Activated T-cell treated with anti-CD3 and anti-CD28 coated beads for 48 hours (primary cell): ENCODE data around the gene SH2D6.
"Not testable (repeated sequence)": the region's sequence is repeated elsewhere in the genome, so short reads cannot be mapped to it uniquely, and the experiment has no call there.

Source experiments
- DNase-seq: peaks from one replicate; pipeline ENCODE4 v3.0.0-alpha.2; 2020; ENCODE audit warnings: low read depth

The SH2D6 gene

DNA sequence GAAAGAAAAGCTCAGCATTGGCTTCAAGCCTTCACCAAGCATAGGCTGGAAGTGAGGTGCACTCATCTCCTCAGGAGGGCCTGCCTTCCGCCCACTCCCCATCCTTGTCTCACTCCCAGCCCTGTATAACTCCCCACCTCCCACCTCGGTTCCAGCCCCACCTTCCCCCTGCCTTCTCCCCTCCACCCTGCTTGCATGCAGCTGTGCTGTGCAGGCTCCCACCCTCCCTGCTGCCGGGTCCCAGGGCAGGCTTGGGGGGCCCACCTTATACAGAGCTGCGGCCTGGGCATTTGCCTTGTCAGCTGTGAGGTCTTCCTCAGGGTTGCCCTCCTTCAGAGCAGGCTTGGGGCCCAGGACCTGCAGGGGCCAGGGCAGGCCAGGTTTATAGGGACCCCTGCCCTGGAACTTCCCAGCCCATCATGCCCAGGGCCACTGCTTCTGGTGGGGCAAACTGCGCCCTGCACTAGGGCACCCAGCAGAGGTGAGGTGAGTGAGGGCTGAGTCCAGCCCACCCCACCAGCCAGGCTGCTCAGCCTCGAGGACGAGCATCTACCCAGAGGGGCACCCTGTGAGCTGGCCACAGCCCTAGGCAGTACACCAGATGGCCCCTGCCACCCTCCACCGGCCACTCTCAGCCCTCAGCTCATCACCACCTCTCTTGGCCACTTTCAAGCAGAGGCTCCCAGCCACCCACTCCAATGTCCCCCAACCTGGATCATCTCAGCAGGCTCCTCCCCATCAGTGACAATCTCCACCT, 19.9 kb upstream of the SH2D6 start:
- no peak for DNase-seq

DNA sequence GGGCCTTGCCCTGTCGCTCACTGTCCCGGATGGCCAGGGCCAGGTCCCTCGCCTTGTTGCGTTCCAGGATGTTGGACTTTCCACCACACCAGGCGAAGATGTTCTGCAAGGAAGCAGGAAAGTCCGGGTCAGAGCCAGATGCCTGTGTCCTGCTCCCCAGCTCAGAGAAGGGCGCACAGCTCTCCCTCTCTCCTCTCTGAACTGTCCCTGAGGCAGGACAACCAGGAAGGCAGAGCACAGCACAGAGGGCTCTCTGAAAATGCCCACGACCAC, 19.4 kb upstream of the SH2D6 start:
- DNase-seq, result no peak

DNA sequence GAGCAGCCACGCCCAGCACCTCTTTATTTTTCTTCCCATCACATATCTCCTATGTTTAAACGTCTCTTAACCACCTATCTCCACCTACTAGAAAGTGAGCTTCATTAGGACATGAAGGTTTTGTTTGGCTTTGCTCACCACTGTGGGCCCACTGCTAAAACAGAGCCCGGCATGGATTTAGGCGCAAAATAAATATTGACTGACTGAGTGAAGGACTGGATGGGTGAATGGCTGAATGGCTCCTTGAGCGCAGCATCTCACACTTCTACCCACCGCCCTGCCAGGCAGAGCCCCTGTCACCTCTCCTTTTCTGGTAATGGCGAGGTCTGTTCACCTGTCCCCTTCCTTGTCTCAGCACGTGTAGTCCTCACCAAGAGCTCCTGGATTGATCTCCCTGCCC, 18.5 kb upstream of the SH2D6 start:
- no peak for DNase-seq

DNA sequence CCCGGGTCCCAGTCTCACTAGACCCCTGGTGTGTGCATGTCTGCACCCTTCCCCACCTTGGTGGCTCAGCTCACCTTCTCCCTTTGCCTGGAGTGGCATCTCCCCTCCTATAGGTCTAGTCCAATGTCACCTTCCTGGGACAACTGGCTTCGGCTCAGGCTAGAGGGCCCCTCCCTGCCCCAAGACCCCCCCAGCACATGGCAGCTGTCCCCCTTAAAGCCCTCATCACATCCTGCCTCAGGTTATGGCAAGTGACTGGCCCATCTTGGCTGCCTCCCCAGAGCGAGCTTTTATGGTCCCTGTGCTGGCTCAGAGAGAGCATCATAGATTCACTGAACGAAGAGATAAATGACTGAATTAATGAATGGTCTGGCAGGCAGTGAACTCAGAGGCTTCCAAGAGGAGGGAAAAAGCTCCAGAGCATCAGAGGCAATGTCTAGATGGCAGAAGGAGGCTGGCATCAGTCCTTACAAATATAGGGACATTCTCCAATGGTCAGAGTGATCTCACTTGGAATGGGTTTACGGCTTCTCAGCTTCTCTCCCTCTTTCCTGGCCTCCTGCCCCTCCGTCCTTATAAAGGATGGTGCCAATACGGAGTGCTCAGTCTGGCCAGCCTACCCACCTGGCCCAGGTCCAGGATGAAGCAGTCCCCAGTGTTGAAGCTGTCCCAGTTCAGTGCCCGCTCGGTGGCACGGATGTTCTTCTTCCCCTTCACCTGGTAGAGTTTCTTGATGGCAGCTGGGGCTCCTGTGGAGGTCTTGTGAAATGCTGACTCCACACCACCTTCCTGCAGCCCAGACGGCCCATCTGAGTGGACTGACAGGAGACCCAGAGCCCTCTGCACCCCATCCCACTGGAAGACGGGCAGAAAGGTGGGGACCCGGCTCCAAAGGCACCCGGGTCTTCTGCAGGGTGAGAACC, 17.7 kb upstream of the SH2D6 start:
- no peak for DNase-seq

DNA sequence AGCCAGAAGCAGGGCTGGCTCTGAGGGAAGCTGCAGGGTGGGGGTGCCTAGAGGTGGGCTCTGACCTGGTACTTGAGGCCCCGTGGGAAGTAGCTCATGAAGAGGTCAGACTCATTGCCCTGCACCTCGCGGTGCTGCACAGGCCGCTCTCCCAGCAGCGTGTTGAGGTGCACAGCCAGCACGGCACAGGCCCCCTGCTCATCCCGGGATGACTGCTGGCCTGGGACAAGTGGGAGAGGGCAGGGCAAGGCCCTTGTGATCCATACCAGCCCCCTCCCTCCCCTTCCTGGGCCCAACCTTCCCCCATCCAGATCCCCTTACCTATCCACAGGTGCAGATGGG, 17.1 kb upstream of the SH2D6 start:
- no peak for DNase-seq

DNA sequence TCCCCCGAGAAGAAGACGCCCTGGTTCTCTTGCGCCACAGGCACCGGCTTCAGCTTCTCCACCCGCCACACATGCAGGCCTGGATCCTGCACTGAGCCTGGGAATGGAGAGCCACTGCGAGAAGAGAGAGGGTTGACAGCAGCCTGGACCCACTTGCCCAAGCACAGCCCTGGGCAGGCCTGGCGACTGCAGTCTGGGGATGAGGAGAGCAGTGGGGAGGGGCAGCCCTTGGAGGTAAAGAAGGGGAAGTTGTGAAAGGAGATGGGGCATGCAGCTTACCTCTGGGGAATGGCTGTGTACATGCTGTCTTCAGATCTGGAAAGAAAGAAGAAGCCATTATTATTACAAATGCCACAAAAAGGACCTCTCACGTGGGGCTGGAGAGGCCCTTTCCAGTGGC, 16.7 kb upstream of the SH2D6 start:
- no peak for DNase-seq

DNA sequence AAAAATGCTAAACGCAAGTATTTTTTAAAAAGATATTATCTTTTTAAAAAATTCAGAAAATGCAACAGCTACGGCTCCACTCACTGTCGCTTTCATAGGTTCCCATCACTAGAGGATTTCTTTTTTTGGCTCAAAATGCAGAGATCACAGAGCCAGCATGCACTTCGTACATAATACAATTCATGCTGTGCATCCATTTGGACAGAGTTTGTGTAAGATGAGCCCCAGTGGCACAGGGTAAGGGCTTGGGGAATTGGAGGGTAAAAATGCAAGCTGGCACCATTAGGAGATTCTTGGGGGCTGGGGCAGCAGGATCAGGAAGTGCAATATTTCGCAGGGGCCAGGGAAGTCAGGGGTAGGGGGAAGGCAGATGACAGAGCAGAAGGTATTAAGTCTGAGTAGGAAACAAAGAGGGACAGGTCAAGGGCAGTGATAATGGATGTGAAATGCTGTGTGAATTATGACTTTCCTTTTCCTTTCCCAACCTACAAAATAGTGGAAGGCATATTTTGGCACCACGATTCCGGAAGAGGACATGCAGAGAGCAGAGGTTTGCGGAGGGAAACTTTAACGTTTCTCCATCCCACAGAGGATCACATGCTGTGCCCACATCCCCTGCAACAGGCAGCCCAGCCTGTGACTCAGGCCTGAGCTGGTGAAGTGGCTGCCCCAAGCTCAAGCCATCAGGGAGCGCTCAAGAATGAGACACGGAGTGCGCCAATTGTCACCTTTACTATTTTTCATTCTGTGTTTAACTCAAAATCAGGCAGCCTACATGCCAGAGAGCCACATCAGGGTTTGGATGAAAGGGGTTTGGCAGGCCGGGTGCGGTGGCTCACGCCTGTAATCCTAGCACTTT, 13.1 kb upstream of the SH2D6 start:
- DNase-seq, result peak; percentile 62

DNA sequence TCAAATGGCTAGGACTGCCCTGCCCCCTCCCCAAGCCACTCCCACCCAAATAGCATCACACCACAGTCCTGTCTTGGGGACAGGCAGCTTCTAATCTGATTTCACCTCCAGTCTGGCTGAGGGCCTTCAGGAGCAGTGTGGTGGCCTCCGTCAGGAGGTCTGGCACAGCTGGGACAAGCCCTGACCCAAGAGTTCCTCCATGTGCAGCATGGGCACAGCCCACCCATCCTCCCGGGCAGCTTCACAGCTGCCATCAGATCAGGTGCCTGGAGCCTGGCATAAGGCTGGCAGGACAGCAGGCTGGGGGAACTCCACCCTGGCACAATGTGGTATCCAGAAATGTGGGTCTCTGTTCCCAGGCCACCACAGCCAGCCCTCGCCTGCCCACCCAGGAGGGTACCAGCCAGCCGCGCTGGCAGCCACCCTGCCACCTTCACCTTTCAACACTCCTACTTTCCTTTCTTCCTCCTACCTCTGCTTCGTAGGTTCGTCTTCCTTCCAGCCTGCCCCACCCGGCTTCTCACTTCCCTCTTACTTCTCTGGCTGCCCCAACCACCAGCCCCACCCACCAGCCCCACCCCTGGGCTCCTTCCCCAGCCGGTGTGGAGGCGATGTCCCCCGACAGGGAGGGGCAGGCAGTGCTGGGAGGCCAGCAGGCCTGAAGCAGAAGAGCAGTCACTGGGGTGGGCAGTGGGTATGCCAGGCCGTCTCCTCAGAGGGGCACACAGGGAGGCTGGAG, 8.5 kb upstream of the SH2D6 start, which contains the start of gene CAPG:
Gene CAPG, minus strand, starts transcription at position 522 of the 739 bp plus-strand sequence. CDS start 8,221 bp downstream, outside the sequence.
- DNase-seq, result no peak

DNA sequence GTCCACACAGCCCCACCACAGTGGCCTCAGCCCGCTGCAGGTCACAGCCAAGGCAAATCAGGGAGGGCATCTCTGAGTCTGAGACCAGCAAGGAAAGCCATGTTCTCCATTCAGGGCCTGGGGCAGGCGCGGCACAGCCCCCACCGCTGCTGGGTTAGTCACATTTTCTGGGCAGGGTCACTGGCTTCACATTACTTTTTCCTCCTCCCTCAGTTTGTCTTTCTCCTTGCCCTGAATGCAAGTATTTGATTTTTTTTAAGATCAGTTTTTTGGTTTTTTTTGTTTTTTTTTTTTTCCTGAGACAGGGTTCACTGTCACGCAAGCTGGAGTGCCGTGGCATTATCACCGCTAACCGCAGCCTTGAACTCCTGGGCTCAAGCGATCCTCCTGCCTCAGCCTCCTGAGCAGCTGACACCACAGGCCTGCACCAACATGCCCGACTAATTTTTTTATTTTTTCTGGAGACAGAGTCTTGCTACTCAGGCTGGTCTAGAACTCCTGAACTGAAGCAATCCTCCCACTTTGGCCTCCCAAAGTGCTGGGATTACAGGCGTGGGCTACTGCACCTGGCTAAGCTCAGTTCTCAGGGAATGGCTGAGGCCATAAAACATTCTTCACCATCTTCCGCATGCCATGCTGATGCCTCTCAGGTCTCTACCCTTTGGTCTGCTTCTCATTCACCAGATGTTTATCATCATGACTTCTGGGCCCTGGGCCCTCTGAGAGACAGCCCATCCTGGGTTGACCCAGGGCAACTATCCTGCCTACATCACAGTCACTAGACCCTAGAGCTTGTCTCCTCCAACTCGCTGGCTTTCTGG, 7.7 kb upstream of the SH2D6 start:
- DNase-seq, result no peak

DNA sequence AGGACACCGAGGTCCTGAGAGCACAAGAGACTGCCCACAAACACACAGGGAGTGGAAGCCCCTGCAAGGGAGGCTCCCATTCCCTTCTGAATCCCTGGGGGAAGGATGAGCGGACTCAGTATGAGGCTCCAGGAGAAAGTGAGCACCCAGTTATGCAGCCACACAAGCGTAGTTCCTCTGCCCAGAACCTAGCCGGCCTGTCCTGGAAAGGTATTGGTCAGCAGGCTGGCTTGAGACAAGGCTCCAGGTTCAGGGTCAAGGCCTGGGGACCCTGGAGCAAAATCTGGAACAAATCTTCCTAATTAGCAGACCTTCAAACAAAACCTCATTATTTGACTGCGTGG, 7.1 kb upstream of the SH2D6 start:
- DNase-seq, result no peak

DNA sequence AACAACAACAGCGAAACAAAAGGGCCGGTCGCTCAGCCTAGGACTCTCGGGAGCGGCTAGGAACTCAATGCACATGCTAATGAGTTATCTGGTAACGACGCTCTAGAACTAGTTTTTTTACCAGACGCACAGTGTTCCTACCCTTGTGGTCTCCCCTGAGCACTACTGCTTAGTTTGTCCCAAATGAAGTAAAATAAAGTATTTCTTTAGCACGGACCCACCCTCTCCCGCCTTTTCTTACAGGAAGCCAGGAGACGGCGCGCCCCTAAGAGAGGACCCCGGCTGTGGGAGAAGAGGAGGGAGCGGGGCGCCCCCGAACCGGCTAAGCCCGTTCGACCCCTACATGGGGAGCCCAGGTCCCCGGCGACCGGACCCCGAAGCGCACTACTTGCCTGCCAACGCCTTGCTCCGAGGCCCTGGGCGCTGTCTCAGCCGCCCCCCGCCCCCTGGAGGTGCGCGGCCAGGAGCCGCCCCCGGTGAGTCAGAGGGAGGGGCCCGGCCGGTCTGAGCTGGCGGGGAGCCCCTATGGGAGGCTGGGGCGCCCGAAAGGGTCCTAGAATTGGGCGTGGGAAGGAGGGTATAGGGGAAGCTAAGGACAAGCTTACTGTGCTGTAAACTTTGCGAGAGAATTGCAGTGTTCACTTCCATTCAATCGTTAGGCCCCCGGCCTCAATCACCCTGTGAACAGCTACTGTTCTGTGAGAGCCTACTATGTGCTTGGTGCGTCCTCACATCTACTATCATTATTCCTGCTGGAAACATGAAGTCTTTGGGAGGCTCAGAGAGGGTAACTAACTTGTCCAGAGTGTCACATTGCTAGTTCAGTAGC, 4.7 kb upstream of the SH2D6 start:
- peak; percentile 55 for DNase-seq

DNA sequence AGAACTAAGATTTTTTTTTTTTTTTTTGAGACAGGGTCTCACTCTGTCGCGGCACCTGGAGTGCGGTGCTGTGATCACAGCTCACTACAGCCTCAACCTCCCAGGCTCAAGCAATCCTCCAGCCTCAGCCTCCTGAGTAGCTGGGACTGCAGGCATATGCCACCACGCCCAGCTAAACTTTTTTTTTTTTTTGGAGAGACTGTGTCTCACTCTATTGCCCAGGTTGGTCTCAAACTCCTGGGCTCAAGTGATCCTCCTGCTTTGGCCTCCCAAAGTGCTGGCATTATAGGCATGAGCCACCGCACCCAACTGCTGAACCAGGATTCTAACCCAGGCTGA, 4.1 kb upstream of the SH2D6 start:
- not testable (repeated sequence) for DNase-seq

DNA sequence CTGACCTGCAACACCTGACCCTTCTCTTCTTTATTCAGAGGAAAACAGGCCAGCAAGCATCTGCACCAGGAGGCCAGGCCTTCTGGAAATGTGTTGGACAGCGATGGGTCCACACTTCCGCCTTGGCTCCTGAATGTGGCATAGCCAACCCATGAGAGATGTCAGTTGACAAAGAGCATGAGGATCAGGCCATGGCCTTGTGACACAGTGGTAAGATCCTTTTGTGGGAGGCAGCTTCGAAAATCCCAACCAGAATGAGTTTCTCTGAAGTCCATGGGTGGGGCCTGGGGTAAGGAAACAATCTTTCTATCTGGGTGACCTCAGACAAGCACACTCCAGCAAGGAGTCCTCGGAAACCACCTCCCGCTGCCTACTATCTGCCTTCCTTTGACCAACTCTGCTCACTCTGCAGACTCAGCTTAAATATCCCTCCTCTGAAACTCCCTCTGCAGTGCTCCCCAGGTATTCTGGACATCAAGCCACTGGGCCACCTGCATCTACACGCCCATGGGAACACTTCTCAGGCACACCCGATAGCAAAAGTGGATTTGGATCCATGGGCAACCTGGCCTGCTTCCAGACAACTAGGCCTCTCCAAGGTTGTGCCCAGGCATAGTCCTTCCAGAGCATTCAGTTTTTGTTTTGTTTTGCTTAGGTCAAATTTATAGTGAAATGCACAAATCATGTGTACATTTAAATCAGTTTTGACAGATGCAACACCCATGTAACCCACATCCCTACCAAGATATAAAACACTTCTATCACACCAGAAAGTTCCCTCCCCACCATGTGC, 3.6 kb upstream of the SH2D6 start:
- no peak for DNase-seq

DNA sequence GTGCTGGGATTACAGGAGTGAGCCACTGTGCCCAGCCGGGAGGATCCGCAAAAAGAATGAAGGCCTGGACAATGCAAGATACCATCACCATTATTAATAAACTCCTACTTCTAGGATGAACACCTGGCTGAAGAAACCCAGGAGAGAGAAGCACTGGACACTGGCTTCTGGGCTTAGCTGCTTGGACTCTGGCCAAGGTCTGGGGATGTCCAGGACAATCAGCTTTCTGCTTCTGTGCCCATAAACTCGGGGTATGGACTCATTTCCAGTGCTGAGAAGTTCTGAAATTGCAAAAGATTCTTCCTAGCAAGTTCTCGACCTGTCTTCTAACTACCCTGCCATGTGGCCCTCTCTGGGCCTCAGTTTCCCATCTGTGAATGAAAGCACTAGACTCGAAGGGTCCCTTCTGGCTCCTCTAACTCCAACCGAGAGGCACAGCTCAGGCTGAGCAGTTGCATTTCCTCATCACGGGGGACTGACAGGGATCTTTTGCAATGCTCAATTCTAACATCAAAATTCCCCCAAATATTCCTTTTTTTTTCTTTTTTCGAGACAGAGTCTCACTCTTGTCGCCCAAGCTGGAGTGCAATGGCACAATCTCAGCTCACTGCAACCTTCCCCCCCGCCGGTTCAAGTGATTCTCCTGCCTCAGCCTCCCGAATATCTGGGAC, 2.4 kb upstream of the SH2D6 start:
- DNase-seq, result no peak

DNA sequence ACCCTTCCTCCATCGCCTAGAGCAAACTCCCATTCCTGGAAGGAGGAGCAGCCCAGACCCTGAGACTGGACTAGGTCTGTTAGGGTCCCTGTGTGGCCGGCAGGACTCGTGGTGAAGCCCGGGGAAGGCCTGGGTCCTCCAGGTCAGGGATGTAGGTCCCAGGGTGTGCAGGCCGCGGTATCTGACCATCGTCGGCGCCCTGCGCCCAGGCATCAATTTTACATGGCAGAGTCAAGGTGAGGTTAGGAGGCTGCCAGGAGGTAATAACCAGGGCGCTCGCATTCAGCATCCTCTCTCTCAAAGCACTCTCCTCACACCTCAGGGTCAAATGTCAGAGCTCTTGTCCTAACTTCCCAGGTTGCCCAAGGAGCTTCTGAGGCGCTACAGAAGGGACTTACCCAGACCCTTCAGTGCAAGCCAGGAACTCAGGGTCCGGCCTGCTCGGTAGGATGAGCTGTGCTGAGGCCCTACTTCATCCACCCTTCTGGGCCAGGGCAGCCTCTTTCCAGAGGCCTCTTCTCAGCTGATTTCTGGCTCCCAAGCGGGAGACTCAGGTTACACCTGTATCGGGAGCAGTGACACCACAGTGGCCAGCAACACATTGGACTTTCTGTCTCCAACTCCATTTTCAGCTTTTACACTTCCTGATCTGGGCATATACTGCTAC, 628 bp downstream of the SH2D6 start:
- DNase-seq, result no peak

DNA sequence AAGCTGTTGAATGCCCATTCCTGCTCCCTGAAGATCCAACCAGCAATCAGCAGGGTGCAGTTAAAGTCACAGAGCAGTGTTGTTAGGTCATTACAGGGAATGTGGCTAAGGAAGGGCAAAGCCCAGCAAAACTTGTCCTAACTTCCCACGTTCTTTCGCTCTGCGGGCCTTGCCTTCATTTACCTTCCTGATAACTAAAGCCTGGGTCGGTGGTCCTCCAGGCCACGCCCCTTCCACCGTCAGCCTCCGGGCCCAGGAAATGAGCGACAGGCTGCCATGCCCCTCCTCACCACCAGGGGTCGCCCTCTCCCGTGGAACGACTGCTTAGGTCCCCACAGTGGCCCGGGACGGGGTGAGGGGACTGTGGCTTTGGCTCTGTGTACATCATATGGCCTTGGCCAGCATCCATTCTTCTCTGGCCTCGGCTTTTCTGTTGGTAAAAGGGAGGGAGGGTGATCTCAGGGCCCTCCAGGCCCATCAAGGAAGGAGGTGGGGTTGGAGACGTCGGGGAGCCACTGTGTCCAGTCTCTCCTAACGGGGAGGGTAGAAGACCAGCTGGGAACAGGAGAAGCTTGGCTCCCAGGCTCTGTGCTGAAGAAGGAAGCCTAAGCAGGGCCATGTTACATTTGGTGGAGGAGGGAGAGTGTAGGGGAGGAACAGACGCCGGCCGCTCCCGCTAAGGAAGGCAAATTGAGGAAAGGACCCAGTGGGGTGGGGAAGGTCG, 2.2 kb downstream of the SH2D6 start:
- peak; percentile 91 for DNase-seq

DNA sequence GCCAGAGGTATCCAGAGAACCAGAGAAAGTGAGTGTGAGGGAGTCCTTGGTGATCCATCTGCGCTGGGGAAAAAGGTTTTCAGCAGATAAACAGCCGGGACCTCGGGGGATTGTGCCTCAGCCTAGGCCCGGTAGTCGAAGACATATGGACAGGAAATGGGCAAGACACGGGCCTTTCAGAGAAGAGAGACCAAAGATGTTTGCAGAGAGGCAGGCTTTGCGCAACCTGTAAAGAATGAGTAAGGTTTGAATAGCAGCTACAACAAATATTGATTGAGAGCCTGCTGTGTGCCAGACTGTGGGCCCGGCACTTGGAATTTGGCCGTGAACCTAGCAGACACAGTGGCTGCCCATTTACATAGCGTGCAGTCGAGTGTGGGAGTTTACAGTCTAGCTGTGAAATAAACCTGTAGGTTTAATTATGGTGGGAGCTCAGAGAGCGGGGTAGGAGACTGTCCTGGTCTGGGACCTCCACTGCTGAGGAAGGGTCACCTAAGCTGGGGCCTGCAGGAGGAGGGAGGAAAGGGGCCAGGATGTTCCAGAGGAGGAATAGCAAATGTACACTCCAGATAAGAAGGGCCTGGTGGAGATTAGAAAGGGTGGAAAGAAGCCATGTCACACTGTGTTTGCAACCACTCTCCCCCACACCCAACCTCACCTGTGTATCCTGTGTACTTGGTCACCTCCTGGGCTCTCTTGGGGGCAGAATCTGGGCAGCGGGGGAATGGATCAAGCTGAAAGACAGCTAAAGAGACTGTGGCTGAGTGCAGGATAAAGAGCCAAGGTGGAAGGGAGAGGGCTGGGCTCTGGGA, 3.0 kb downstream of the SH2D6 start:
- DNase-seq, result no peak
